Activated CD4-positive, CD25-positive, alpha-beta regulatory T cell (primary cell): ENCODE results near the gene RNF151.

Experiments used
- DNase-seq, 4 experiments: peaks; one replicate each; lab custom pipeline; 2025; lab: John Stamatoyannopoulos, UW

RNF151 gene

DNA sequence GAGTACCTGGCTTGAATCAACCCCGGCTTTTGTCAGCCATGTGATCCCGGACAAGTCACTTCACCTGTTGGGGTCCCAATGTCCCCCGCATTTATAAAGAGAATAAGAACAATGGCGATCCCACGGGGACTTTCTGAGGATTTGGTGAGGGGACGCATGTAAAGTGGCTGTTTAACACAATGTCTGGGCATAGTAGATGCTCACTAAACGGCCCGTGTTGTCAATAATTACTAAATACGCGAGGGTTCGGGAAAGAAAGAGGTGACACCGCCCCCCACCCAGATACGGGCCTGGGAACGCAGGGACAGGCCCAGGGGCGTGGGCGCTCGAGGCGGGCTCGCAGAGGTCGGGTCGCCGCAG, 24.9 kb downstream of the RNF151 start:
- DNase-seq, result no peak

- DNase-seq, result peak; percentile 97 to 99 (median 98)
These were observed 25.5 kb downstream of the RNF151 start for GRCh38 chr16:1991948-1992703.

DNA sequence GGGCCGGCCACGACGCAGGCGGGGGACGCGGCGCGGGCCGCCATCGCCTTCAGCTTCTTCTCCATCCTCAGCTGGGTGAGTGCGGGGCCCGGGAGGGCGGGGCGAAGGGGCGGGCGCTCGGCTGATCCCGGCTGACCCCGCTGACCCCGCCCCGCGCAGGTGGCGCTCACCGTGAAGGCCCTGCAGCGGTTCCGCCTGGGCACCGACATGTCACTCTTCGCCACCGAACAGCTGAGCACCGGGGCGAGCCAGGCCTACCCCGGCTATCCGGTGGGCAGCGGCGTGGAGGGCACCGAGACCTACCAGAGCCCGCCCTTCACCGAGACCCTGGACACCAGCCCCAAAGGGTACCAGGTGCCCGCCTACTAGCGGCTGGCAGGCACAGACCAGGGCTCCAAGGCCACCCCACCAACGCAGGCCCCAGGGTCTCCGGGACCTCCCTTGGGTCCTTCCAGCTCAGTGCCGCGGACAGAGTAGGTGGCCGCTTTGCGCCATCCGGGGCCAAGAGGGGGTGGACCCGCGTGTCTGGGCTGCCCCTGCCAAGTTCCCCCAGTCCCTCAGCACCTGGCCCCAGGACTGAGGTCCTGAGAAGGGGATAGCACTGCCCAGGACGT, 26.2 kb downstream of the RNF151 start:
- no peak for DNase-seq

GRCh38 chr16:1993731-1994131, 27.1 kb downstream of the RNF151 start:
- no peak for DNase-seq

DNA sequence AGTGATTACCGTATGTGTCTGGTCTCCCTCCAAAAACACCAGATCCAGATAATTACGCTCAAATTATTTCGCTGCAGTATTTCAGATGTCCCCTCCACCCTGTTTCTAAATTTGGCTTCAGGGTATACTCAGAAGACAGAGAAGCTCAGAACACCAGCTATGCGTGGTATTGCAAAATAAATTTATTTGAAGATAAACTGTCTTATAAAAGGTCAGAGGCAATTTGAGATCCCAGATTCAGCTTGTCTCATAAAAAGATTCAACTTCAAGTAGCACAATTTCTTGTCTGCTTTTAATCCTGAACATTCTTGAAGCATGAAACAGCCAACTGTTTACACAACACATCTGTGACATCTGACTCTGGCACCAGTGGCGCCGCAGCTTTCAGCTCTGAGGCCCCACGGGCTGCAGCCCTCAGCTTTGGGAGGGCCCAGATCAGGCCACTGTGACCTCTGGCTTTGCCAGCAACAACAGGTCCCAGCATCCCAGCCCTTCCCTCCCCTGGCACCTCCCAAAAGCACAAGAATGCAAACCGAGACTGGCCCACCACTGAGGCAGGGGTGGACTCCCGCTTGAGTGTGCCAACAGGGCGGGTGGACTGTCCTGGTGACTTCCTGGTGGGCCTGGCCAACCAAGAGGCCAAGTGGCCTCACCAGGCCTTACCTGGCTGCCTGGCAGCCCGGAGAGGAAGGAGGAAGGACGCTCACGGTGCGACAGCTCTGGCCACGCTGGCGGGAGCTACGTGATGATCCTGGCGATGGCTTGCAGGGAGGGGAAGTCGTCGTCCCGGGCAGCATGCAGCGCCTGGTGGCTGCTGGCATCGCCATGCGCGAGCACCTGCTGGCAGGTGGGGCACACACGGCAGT, 31.1 kb downstream of the RNF151 start:
- DNase-seq, result no peak

DNA sequence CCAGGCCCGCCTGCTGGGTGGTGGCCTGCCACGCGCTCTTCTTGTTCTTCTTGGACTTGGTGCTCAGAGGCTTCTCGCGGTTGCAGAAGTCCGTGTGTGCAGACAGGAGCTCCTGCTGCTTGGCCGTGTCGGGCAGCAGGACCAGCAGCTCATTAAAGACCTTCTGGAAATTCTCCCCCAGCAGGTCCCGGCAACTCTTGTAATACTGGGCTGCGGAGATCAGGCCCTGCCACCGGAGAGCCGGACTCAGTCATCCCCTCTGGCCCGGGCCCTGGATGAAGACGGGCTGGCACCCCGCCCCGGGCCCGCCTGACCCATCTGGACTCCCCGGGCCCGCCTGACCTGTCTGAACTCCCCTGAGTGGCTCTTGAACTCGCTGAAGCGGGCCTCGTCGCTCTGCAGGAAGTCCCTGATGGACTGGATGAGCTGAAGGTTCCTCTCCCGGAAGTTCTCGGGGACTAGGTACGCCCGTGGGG, 31.7 kb downstream of the RNF151 start:
- DNase-seq, result no peak

- no peak for DNase-seq
These were observed 32.5 kb downstream of the RNF151 start for GRCh38 chr16:1998852-1999801.

DNA sequence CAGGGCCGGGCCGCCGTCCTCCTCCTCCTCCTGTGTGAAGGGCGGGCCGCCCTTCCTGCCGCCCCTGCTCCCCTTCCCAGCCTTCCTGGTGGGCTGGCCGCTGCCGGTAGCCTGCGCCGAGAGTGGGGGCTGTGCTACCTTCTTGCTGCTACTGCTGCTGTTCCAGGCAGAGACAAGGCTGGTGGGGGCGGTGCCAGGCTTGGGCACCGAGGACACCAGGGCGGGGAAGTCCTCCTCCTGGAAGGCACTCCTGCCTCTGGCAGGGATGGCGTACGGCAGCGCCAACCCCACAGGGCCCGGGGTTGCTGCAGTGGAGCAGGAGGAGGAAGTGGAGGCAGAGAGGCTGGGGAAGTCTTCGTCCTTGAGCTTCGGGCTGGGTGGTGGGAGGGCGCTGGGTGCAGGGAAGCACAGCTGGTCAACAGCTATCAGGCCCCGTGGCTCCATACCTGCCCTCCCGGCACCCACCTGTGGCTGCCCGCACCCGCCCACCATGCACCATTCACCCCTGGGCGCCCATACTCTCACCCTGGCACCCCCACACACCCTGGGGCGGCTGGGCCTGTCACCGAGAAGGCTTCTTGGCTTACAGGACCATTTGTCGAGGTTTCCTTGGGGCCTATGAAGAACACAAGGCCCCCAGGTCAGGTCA, 33.3 kb downstream of the RNF151 start:
- no peak for DNase-seq

- no peak for DNase-seq
These were observed 34.4 kb downstream of the RNF151 start for GRCh38 chr16:2001035-2001434.

DNA sequence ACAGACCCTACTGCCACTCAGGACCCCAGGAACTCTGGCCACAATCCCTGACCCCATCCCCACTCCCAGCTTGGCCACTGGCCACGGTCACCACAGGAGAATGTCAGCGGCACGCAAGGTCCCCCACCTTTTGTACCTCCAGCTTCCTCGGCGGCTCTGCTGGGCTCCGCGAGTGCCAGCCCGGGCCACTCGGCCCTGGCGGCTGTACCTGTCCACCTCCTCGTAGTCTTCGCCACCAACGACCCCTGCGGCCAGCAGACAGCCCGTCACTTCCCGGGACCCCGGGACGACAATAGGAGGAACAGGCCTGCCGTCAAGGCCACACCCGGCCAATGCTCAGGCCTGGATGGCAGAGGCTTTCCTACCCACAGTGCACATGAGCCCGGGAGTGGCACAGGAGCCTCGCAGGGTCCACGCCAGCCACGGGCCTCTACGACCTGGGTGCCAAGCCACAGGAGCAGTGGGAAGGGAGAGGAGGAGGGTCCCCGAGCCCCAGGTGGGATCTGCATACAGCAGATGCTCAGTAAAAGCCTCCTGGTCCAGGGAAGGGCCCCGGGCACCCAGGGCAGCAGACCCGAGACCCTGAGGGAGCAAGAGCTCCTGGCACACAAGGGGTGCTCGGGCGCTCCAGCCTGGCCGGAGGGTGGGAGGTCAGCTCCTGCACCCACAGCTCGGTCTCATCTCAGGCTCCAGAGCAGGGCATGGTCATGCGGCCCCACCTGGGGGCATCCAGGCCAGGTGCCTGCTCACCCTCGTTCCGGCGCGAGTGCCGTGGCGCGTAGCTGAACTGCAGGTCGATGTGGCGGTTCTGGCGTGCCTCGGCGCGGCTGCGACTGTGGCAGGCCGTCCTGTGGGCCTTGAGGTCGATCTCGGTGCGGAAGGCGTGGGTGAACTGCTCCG, 35.0 kb downstream of the RNF151 start:
- DNase-seq, result no peak

GRCh38 chr16:2002406-2003230, 36.0 kb downstream of the RNF151 start:
- DNase-seq, result no peak

DNA sequence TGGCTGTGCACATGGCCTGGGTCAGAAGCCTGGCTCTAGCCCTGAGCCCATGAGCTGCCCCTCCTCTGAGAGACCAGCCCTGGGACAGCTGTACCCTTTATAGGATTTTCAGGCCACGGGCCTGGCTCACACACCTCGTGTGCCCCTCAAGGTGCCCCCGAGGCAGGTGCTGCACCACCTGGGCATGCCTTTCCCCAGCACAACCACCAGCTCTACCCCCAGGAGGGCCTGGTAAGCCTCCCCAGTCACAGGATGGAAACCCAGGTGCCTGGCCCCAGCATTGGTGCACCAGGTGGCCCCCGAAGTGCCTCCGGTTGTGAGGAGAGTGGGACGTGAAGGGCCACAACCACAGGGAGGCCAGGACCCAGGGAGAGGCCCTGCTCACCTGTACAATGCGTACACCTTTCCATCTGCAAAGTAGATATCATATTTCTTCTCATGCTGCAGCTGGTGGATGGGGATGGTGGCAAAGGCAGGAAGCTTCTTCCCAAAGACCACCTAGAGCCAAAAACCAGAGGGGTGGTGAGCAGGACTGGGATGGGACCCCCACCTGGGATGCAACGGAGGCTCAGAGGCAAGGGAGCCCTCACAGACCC, 36.7 kb downstream of the RNF151 start:
- DNase-seq, result no peak

GRCh38 chr16:2003827-2004641, 37.4 kb downstream of the RNF151 start:
- DNase-seq, result peak; percentile 72 to 83 (median 78)

DNA sequence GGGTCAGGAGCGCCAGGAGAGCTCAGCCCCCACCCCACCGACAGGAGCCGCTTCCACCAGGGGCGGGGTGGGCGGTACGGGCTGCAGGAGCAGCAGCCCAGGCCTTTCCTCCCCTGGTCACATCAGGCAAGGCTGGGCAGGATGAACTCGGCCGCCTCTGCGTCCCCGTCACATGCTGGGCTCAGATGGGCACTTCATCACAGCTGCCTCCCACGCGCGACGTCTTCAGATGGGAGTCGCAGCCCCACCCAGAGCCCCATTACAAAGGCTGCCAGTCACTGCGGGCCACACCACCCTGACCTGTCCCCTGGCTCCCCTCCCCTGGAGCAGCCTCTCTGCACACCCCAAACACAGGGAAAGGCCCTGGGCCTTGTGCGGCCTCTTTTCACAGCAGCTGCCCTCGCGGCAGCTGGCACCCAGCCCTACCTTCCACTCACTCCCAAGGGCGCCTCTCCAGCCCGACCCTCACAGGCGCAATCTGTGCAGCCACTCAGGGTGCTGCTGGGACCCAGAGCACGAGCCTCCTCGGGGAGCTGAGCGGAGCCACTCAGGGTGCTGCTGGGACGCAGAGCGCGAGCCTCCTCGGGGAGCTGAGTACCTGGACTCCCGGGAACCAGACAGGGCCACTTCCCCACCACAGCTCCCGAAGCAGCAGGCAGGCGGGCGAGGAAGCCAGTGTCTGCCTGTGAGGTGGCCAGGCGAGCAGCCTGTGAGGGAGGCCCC, 38.3 kb downstream of the RNF151 start:
- no peak for DNase-seq

- DNase-seq, result no peak
These were observed 39.0 kb downstream of the RNF151 start for GRCh38 chr16:2005646-2006045.

- DNase-seq, result no peak
These were observed 39.7 kb downstream of the RNF151 start for GRCh38 chr16:2006317-2006716.
